HTR-8/SVneo (cell line): ENCODE measurements around the gene RYR3.

Source experiments
- DNase-seq: peaks from one replicate; pipeline ENCODE4 v3.0.0; 2011; ENCODE audit warnings: low spot score, mixed read lengths; ENCODE audit not compliant: insufficient read length
- FAIRE-seq: peaks from 2 replicates; lab custom pipeline; 2011; peaks lifted over from hg19 to GRCh38; lab: Jason Lieb, UNC

Gene RYR3

GRCh38 chr15:33844597-33844996 lies 533.8 kb downstream of the RYR3 start:
- FAIRE-seq: no peak

GRCh38 chr15:33846142-33846541 lies 535.4 kb downstream of the RYR3 start:
- DNase-seq: no peak
- FAIRE-seq: no peak

More at GRCh38 chr15:33844597-33844996, 533.8 kb downstream of the RYR3 start:
- DNase-seq: no peak

DNA sequence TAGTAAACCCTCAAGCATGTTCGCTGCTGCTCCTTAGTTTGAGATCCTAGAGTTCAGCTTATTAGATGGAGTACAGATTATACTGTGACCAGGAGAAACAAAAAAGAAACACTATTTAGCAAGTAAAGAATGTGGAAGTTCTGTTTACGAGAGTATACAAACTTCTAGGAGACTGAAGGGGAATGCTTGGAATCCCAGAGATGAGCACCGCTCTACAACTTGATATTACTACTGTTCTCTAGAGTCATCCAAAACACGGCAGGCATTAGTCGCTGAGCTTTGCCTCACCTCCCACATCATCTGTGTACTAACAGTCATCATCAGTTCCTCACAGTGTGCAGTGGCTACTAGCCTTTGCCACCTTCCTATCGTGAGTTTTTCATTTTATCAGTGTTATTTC lies 536.1 kb downstream of the RYR3 start:
- FAIRE-seq (no peak), DNase-seq (no peak)

DNA sequence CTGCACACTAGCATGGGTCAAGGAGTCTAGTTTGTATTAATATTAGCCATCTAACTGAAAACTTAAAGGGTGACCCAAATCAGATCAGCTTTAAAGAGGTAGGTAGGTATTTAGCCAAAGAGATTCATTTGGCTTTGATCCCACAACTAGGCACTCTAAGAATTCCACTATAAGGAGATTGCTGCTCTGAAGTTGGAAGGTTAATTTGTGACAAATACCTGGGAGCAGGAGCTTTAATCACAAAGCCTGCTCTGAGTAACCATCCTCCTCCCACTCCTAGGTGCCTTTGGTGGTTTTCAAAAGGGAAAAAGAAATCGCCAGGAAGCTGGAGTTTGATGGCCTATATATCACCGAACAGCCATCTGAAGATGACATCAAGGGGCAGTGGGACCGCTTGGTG lies 537.2 kb downstream of the RYR3 start:
- no peak for DNase-seq
- FAIRE-seq: no peak

DNA sequence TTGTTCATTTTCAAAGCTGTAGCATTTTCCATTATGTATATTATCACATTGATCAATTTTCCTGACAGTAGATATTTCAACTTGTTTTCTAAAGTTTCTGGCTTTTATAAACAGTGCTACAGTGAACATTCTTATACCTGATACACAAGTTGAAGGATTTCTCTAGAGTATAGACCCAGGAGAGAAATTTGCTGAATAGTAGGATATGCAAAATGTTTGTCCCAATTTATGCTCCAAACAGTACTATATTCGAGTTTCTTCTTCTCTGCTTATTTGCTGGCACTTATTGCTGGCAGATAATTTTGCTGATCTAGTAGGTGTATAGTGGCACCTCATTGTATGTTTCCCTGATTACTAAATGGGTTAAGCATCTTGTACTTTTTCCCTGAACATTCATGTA lies 540.3 kb downstream of the RYR3 start:
- no peak for DNase-seq
- no peak for FAIRE-seq

- FAIRE-seq: no peak
- DNase-seq: no peak
Observed at GRCh38 chr15:33852094-33852493, 541.3 kb downstream of the RYR3 start.

GRCh38 chr15:33852570-33852969 lies 541.8 kb downstream of the RYR3 start:
- peak; percentile 11 for DNase-seq
- no peak for FAIRE-seq

DNA sequence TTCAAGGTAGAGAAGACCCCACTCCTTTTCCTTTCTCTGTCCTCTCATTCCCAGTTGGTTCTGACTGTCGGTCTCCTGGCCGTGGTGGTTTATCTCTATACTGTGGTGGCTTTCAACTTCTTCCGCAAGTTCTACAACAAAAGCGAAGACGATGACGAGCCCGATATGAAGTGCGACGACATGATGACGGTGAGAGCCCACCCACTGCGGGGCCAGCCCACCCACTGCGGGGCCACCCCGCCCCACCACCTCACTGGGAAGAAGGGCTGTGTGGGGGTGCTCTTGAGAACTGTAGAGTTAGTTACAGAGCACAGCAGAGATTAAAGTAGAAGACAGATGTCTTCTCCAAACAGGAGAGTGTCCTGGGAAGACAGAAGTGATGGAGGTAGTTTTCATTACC lies 547.0 kb downstream of the RYR3 start:
- DNase-seq (no peak), FAIRE-seq (no peak)

GRCh38 chr15:33858836-33859235 lies 548.1 kb downstream of the RYR3 start:
- DNase-seq: no peak
- no peak for FAIRE-seq

DNA sequence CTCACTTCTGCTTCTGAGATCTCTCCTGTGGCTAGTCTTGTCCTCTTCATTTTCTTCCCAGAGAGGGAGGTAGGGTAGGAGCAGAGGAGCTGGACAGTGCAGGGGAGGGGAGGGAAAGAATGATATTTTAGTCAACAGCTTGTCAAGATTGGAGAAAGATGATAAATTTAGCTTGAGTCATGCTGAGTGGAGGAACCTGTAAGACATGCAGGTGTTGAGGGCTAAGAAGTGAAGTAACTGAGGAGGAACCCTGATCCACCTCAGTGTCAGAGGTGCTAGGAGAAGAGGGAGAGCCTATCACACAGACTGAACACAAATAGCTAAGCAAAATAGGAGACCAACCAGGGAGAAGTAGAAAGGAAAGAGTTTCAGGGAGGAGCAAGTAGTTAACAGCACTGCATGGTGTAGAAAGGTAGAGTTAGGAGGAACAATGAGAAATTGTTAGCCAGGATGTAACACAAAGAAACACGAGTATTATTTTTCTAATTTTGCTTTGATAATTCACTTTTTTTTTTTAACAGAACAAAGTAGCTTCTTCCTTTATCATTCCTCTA lies 549.3 kb downstream of the RYR3 start:
- no peak for FAIRE-seq
- DNase-seq: no peak

DNA sequence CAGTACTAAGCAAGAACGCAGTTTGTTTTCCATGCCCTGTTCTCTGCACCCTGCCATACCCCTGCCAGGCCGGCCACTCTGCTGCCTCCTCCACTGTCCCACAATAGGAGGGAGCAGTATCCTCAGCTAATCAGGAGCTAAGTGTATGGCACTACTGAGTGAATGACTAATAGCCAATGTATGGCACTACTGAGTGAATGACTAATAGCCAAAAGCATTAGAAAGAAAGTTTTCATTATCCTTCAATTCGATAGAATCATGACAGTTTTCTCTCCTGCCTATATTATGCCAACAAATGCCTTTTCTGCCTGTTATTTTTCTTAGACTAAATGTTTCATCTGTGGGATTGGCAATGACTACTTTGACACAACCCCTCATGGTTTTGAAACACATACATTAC lies 550.0 kb downstream of the RYR3 start:
- FAIRE-seq: peak; percentile 62
- DNase-seq: peak; percentile 38

DNA sequence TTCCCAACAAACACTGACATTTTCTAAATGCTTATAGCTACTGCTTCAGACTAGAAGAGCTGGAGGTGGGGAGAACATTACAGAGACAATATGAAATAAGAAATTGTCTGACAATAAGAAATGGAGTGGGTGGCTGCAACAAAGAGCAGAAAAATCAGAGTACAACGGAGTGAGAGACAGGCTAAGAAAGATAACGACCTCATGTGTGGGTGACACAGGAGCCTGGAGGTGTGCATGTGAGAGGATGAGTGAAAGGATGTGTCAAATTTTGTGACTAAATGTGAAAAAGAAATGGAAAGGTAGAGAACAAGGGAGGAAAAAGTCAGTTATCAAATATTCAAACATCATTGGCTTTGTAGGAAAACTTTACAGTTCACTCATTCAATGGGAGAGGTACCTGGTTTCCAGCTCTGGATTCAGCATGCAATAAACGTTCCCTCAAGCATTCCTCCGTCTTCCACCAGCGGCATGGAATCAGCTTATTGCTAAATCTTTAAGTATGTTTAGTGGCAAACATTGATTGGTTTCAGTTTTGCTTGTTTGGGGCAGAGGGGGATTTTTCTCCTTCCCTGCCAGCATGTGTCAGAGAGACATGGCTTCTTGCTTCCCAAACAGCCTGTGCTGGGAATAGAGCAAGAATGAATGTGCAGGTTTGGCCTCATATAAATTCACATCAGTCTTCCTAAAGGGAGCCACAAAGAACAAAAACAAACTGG lies 553.8 kb downstream of the RYR3 start:
- no peak for DNase-seq

DNA sequence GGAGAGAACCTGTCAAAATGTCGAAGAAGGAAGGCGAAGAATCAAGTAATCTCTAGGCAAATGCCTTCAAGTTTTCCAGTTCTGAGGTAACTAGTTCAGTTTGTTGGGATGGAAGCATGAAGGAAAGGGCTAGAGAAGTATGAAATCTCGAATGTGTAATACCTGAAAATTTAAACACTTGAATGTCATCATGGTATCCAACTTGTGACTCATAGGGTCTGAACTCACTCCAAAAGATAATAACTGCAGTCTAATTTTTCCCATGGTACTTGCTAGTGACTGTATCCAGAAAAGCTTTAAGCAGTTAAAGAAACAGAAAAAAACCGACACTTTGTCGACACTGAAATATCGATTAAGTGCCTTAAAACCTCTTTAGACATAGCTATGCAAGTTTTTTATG lies 554.6 kb downstream of the RYR3 start:
- no peak for FAIRE-seq
- DNase-seq: no peak

More for the DNA sequence above, 553.8 kb downstream of the RYR3 start:
- no peak for FAIRE-seq

GRCh38 chr15:33866101-33866737 lies 555.5 kb downstream of the RYR3 start:
- no peak for FAIRE-seq

DNA sequence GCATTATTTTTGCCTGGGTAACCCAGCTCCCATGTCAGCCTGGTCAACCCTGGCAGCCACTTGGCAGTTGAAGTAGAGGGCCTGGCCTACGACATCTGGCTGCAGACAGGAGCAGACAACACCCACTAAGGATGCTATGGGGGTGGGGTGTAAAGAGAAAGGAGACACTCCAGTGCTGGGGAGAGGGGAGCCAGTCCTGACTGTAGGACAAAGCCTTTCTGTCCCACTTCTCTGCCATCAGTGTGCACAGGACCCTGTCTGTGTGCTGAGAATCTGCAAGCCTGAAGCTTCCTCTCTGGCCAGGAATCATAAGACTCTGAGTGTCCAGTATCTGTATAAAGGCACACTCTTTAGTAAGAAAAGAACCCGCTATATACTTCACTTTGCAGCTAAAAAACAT lies 561.2 kb downstream of the RYR3 start:
- FAIRE-seq (no peak), DNase-seq (no peak)

More at GRCh38 chr15:33866101-33866737, 555.5 kb downstream of the RYR3 start:
- no peak for DNase-seq

GRCh38 chr15:33872416-33873106 lies 561.8 kb downstream of the RYR3 start:
- FAIRE-seq: no peak
- DNase-seq: no peak

GRCh38 chr15:33874156-33874555 lies 563.4 kb downstream of the RYR3 start:
- FAIRE-seq (no peak), DNase-seq (no peak)

- no peak for DNase-seq
- FAIRE-seq: no peak
Observed at GRCh38 chr15:33882921-33883320, 572.2 kb downstream of the RYR3 start.

DNA sequence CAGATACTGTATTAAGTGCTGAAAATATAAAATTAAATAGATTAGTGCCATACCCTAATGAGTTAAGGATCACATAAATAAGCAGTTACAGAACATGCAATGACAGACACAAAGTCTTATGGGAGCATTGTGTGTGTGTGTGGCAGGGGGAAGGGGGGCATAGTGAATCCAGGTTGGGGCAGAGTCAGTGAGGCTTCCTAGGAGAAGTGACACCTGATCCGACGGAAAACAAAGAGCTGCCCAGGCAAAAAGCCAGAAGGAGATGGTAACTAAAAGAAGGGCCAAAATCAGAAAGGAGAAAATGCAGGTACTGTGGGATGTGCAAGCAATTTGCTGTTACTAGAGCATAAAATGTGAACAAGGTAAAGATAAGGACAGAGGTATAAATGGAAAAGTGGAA lies 577.4 kb downstream of the RYR3 start:
- FAIRE-seq (no peak), DNase-seq (no peak)

DNA sequence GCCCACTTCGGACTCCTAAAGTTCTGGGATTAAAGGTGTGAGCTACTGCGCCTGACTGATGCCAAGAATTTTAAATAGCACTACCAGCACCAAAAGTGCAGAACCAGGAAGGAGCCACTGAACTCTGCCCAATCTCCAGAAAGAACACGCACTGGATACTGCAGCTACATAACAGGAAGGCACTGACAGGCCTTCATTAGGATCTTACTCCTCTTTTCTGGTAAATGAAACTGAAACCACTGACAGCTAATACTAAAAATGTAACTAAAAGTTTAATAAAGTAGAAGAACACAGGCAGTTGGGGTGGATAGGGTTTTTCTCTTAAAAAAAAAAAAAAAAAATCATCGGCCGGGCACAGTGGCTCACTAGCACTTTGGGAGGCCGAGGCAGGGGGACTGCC lies 583.4 kb downstream of the RYR3 start:
- no peak for DNase-seq
- no peak for FAIRE-seq

- FAIRE-seq: no peak
- DNase-seq: no peak
Observed at GRCh38 chr15:33902043-33902442, 591.3 kb downstream of the RYR3 start.
